HepG2 (cell line): ENCODE measurements around the gene TMEM121. TPM values are rescaled to one million over a fixed set of nuclear protein-coding genes. Genes with fewer than 3 reads are reported as not detected.

ENCODE experiments used
- AKAP8 ChIP-seq: sonication (generic); formaldehyde crosslinking; IDR thresholded peaks from 2 replicates; pipeline ENCODE4 v1.5.1; 2020; ENCODE audit warnings: mild to moderate bottlenecking, missing genetic modification reagents
- GMEB1 ChIP-seq: sonication (generic); formaldehyde crosslinking; IDR thresholded peaks from 2 replicates; pipeline ENCODE4 v1.5.1; 2020; ENCODE audit warnings: missing genetic modification reagents, mild to moderate bottlenecking, borderline replicate concordance
- GPN1 ChIP-seq: sonication (generic); formaldehyde crosslinking; IDR thresholded peaks from 2 replicates; pipeline ENCODE4 v1.5.1; 2020; ENCODE audit warnings: missing genetic modification reagents, borderline replicate concordance
- GZF1 ChIP-seq: sonication (generic); formaldehyde crosslinking; IDR thresholded peaks from 2 replicates; pipeline ENCODE4 v1.5.1; 2020; ENCODE audit warnings: mild to moderate bottlenecking, missing genetic modification reagents
- MAFG ChIP-seq: sonication (generic); formaldehyde crosslinking; IDR thresholded peaks from 2 replicates; pipeline ENCODE4 v1.5.1; 2020; ENCODE audit warnings: mild to moderate bottlenecking, missing genetic modification reagents
- MIER3 ChIP-seq: IDR thresholded peaks from 2 replicates; pipeline ENCODE4 v1.6.1; 2016; ENCODE audit warnings: missing compliant biosample characterization, borderline replicate concordance
- NR0B2 ChIP-seq: sonication (generic); formaldehyde crosslinking; IDR thresholded peaks from 2 replicates; pipeline ENCODE4 v1.4.0; 2020; ENCODE audit warnings: mild to moderate bottlenecking, missing genetic modification reagents
- RBAK ChIP-seq: sonication (generic); formaldehyde crosslinking; IDR thresholded peaks from 2 replicates; pipeline ENCODE4 v1.5.1; 2020; ENCODE audit warnings: mild to moderate bottlenecking, missing genetic modification reagents
- SALL1 ChIP-seq: sonication (generic); formaldehyde crosslinking; IDR thresholded peaks from 2 replicates; pipeline ENCODE4 v1.8.0; 2022; ENCODE audit warnings: mild to moderate bottlenecking, missing genetic modification reagents
- SSRP1 ChIP-seq: IDR thresholded peaks from 2 replicates; pipeline ENCODE4 v1.6.1; 2016; ENCODE audit warnings: control low read depth
- THAP9 ChIP-seq: sonication (generic); formaldehyde crosslinking; IDR thresholded peaks from 2 replicates; pipeline ENCODE4; 2020; ENCODE audit warnings: missing genetic modification reagents, mild to moderate bottlenecking, borderline replicate concordance
- ZGPAT ChIP-seq: IDR thresholded peaks from 2 replicates; pipeline ENCODE4 v1.6.1; 2016; ENCODE audit warnings: mild to moderate bottlenecking
- ZNF503 ChIP-seq: sonication (generic); formaldehyde crosslinking; IDR thresholded peaks from 2 replicates; pipeline ENCODE4 v1.4.0; 2020; ENCODE audit warnings: missing genetic modification reagents
- ZNF543 ChIP-seq: sonication (generic); formaldehyde crosslinking; IDR thresholded peaks from 2 replicates; pipeline ENCODE4 v1.4.0; 2020; ENCODE audit warnings: mild to moderate bottlenecking, missing genetic modification reagents
- ZNF558 ChIP-seq: sonication (generic); formaldehyde crosslinking; IDR thresholded peaks from 2 replicates; pipeline ENCODE4 v1.9.0; 2022; ENCODE audit warnings: mild to moderate bottlenecking, missing genetic modification reagents, borderline replicate concordance
- ZNF670 ChIP-seq: sonication (generic); formaldehyde crosslinking; IDR thresholded peaks from 2 replicates; pipeline ENCODE4 v1.8.0; 2022; ENCODE audit warnings: mild to moderate bottlenecking, missing genetic modification reagents, borderline replicate concordance
- ZNF776 ChIP-seq: sonication (generic); formaldehyde crosslinking; IDR thresholded peaks from 2 replicates; pipeline ENCODE4 v1.4.0; 2020; ENCODE audit warnings: mild to moderate bottlenecking, missing genetic modification reagents
- ZNF839 ChIP-seq: sonication (generic); formaldehyde crosslinking; IDR thresholded peaks from 2 replicates; pipeline ENCODE4 v1.4.0; 2020; ENCODE audit warnings: missing genetic modification reagents, mild to moderate bottlenecking, borderline replicate concordance
- polyA plus RNA-seq, 8 experiments: library from polyadenylated mRNA; depleted of rRNA in 3 of 8; stranded (reverse) in 7 of 8; unstranded in 1 of 8; fragments of >200 nt; fragmentation: Illumina TruSeq in 4 of 8; extraction: Trizol in 4 of 8; gene quantifications; 2 replicates each; pipeline versions ENCODE4 v1.2.1 to v1.2.3, GENCODE V29; 2011 to 2016; ENCODE audit warnings: low read depth in 4 of 8, missing spikeins in 1 of 8, mixed read lengths in 1 of 8; ENCODE audit not compliant: insufficient read depth in 1 of 8
- total RNA-seq, 5 experiments: library from RNA; depleted of rRNA; stranded (reverse); fragments of >200 nt; fragmentation: Illumina TruSeq; extraction: Trizol; gene quantifications; 2 replicates each; pipeline ENCODE4 v1.2.3, GENCODE V29; 2016; ENCODE audit warnings: low read depth in 1 of 5

TMEM121 gene
- total and polyA plus RNA-seq, 2 of the 13 experiments (the other 11 are each of a cell fraction or from before 2014, with no cell fraction given) = 6.6 to 19.0 TPM

- no peak for TF ChIP-seq ZNF503
- no peak for TF ChIP-seq AKAP8 (CRISPR knock-in tag)
- TF ChIP-seq ZNF776 (CRISPR knock-in tag) = no peak
- TF ChIP-seq ZNF558 (CRISPR knock-in tag) = no peak
- no peak for TF ChIP-seq GZF1 (CRISPR knock-in tag)
- TF ChIP-seq SSRP1 (CRISPR knock-in tag) = no peak
- TF ChIP-seq RBAK = no peak
- 0 out of 2 replicates have a peak, but pooled peaks have one; percentile 60 for TF ChIP-seq NR0B2 (CRISPR knock-in tag)
- no peak for TF ChIP-seq ZGPAT
- TF ChIP-seq MIER3 (CRISPR knock-in tag) = no peak
- no peak for TF ChIP-seq THAP9 (CRISPR knock-in tag)
- TF ChIP-seq GMEB1 (CRISPR knock-in tag) = no peak
- TF ChIP-seq MAFG = no peak
- TF ChIP-seq ZNF839 (CRISPR knock-in tag) = no peak
- TF ChIP-seq ZNF670 (CRISPR knock-in tag) = no peak
- TF ChIP-seq GPN1 (CRISPR knock-in tag) = no peak
- no peak for TF ChIP-seq ZNF543
- no peak for TF ChIP-seq SALL1 (CRISPR knock-in tag)
These were observed 38.2 kb upstream of the TMEM121 start (continued) for GRCh38 chr14:105487986-105488777.
